HG03066 (cell line): ENCODE measurements around the gene CARMIL1.
"Not testable (repeated sequence)": the region's sequence is repeated elsewhere in the genome, so short reads cannot be mapped to it uniquely, and the experiment has no call there.

Source experiments
- ATAC-seq: cut with Tn5 transposase; IDR thresholded peaks from one replicate; pipeline ENCODE4 v1.9.1; 2021; ENCODE audit warnings: low read depth; ENCODE audit not compliant: unreplicated experiment

The CARMIL1 gene

GRCh38 chr6:25275436-25275835, 3.7 kb upstream of the CARMIL1 start:
- no peak for ATAC-seq

- no peak for ATAC-seq
Observed at GRCh38 chr6:25277386-25277785, 1.8 kb upstream of the CARMIL1 start.

- ATAC-seq, result no peak
Observed at GRCh38 chr6:25277857-25278256, 1.3 kb upstream of the CARMIL1 start.

DNA sequence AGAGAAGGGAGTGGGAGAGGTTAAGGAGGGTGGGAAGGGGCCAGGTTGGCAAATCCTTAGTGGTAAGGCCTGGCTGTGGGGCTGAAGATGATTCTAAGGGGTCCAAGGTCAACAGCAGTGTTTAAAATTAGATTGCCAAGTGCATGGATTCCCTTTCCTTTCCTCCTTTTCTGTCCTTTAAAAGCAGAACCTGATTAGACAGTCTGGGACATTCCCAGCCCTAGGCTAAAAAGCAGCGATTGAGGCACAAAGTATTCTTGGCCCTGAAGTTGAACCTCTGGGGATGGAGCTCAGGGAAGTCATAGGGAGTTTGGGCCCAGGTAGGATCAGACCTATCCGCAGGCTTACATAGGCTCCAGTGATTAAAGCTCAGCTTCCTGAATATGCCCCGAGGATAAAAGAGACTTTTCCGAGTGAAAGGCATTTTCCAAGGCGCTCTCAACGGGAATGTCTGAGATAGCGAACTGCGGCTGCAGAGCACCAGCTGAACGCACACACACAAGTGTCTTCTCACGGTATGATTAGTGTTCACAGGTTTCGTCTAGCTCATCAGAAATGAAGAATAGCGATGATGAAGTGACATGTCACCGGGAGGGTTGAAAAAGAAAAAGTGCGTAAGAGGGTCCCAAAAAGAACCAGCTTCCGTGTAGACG, 787 bp upstream of the CARMIL1 start:
- peak; percentile 24 for ATAC-seq

GRCh38 chr6:25279748-25280343, 672 bp downstream of the CARMIL1 start:
- ATAC-seq, result no peak

DNA sequence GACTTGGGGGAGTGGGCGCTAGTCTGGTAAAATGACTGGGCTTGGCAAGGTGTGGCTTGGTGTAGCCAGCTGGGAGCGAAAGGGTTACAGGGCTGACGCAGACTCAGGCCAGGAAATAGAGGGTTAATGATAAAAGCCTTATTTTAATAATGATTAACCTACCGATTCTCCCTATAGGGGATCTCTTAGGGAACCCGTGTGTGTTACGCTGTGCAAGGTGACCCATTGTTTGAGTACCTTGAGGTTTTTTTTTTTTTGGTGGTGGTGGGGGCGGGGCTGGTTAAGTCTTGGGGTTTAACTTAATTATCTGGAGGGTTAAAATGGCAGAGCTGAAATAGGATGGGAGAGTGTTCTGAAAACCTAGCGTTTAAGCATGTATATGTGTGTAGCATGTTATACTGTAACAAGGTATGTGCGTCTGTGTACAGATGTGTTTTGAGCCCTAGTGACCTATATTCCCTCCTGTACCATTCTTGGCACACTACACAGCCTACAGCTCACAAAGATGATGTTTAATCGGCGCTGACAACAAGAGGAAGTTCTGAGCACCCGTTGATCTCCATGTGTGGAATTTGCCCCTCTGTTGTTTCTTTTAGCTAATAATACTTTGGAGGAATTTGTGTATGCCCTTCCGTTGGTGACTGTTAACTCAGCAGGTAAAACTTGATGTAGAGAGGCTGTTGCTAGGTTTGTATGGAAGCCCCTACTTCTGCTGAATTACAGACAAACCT, 1.3 kb downstream of the CARMIL1 start:
- no peak for ATAC-seq

DNA sequence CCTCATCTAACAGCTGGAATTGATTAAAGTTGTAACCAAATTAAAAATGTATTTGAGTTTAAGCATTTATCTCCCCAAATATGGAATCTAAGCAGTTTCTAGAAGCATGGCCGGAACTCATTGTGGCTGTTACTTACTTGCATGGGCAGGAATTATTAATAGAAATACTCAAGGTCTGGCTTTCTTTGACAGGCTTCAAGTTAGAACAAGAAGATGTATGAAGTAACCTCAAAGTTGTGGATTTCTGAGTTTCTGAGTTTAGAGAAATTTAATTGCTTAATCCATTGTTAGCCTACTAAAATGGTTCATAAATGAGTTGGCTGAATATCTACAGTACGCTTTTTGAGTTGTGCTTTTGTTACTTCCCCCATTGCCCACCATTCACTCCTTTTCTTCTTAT, 7.7 kb downstream of the CARMIL1 start:
- ATAC-seq, result no peak

GRCh38 chr6:25287941-25288340, 8.8 kb downstream of the CARMIL1 start:
- no peak for ATAC-seq

DNA sequence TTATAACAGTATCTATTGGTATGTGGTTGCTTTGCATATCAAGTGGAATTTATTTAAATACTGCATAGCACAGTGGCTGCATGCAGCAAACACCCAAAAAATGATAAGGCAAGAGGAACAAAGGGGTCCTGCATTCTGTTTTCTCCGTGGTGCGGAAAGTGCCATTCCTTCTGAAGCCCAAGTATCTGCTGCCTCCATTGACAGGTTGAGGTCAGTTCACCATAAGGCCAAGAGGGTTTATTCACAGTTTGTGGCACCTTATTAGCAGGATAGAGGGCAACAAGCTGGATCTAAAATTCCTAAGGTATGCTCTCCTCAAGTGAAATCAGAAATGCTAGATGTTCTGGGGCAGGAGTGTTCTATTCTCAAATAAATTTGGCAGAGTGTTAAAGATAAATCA, 9.3 kb downstream of the CARMIL1 start:
- no peak for ATAC-seq

GRCh38 chr6:25290306-25291060, 11.3 kb downstream of the CARMIL1 start:
- no peak for ATAC-seq

DNA sequence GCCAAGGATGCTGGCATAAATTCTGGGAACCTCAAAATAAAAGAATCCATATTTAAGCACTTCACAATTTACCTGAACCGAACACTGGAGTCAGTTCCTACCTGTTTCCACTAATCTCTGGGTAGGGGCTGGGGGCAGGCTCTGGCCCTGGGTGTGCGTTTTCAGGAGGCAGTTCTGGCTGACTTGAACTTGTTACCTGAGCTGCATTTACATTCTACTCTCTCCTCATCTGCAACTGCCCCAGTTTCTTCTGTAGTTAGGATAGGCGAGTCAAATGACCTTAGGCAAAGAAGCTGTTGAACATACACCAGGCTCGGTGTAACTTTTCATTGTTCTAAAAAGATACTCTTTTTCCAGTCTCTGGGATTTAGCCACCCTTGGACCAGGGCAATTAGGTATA, 13.2 kb downstream of the CARMIL1 start:
- ATAC-seq, result no peak

- ATAC-seq, result no peak
Observed at GRCh38 chr6:25295651-25296050, 16.5 kb downstream of the CARMIL1 start.

- no peak for ATAC-seq
Observed at GRCh38 chr6:25296217-25296905, 17.2 kb downstream of the CARMIL1 start.

DNA sequence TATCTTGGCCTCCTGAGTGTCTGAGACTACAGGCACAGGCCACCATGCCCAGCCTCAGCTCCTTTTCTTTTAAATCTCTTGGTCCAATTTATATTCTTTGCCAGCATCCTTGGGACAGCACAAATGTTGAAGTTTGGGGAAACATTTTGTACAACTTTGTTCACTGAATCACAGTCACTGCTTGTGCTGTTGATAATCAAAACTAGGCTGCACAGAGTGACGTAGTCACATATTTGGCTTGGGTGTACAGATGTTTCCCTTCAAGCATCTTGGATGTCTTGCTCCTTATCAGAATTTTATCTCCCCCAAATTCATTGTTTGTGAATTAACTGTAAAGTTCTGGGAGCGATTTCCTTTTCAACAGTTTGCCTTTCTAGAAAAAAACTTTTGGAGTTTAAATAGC, 17.9 kb downstream of the CARMIL1 start:
- no peak for ATAC-seq

- no peak for ATAC-seq
Observed at GRCh38 chr6:25297823-25298522, 18.8 kb downstream of the CARMIL1 start.

GRCh38 chr6:25298523-25298865, 19.3 kb downstream of the CARMIL1 start:
- not testable (repeated sequence) for ATAC-seq

DNA sequence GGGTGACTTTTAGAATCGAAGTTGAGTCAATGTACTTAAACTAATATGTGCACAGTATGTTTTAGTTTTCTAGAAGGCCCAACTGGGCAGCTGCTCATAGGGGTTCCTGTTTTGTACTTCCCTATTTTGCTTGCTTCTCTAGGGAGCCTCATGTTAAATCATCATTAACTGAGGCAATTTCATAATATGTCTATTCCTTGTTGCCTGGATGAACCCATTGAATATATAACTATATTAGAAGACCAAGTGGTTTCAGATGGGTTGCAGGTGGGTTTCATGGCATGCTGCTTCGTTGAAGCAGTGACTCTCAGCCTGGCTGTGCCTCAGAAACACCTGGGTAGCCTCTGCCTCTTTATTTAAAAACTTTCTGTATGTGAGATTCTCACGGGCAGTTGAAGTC, 22.2 kb downstream of the CARMIL1 start:
- ATAC-seq, result no peak

DNA sequence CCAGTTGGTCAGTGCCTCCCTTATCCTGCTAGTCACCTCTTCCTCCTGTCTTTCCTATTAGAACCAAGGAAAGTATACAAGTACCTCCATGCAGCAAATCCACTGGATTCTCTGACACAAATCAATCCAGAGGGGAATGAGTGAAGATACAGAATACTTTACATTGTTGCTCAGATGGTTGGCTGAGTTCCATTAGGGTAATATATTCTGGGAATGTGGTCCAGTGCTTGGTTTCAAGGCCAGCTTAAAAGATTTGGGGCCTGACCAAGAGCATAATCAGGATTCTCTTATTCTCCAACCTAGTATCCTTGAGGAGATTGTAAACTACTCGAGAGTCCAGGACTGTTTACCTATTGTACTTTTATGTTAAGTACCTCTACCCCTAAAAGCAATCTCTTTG, 23.0 kb downstream of the CARMIL1 start:
- no peak for ATAC-seq

GRCh38 chr6:25302677-25303128, 23.5 kb downstream of the CARMIL1 start:
- no peak for ATAC-seq

GRCh38 chr6:25303254-25303653, 24.1 kb downstream of the CARMIL1 start:
- no peak for ATAC-seq
